K562 (cell line): ENCODE results near the gene RPL18A. TPM values are rescaled to one million over a fixed set of nuclear protein-coding genes. Genes with fewer than 3 reads are reported as not detected.

ENCODE experiments used
- CTBP1 ChIP-seq: fragments of 450-650 bp; IDR thresholded peaks from 2 replicates; pipeline ENCODE4 v1.6.1; 2016; ENCODE audit warnings: borderline replicate concordance
- DIDO1 ChIP-seq: fragments of 450-650 bp; IDR thresholded peaks from 2 replicates; pipeline ENCODE4 v1.6.1; 2016; ENCODE audit warnings: low read depth, missing biosample characterization, missing genetic modification characterization
- MBD1 ChIP-seq: fragments of 250-450 bp; sonication (Bioruptor Pico); IDR thresholded peaks from 2 replicates; pipeline ENCODE4 v1.8.0; 2022; ENCODE audit warnings: inconsistent platforms
- MGA ChIP-seq: fragments of 450-650 bp; IDR thresholded peaks from 2 replicates; pipeline ENCODE4 v1.6.1; 2016; ENCODE audit warnings: mild to moderate bottlenecking, moderate library complexity
- MLLT1 ChIP-seq, 2 experiments: fragments of 450-650 bp; IDR thresholded peaks; 2 replicates each; pipeline ENCODE4 v1.6.1; 2016
- NKRF ChIP-seq: fragments of 450-650 bp; IDR thresholded peaks from 2 replicates; pipeline ENCODE4 v1.6.1; 2016; ENCODE audit warnings: borderline replicate concordance
- PCBP2 ChIP-seq: fragments of 200-400 bp; formaldehyde crosslinking; IDR thresholded peaks from 2 replicates; pipeline ENCODE4 v1.6.1; 2018; ENCODE audit warnings: low read length, low read depth, mild to moderate bottlenecking, moderate library complexity; ENCODE audit not compliant: poor library complexity, severe bottlenecking
- PTRF ChIP-seq: fragments of 450-650 bp; IDR thresholded peaks from 2 replicates; pipeline ENCODE4 v1.6.1; 2016; ENCODE audit warnings: mild to moderate bottlenecking, missing genetic modification characterization, missing compliant biosample characterization
- ZNF316 ChIP-seq: fragments of 450-650 bp; IDR thresholded peaks from 2 replicates; pipeline ENCODE4 v1.6.1; 2016
- polyA plus RNA-seq, 8 experiments: library from polyadenylated mRNA; depleted of rRNA in 4 of 8; stranded (reverse) in 5 of 8; unstranded in 3 of 8; fragments of >200 nt; fragmentation: Nextera tagmentation in 2 of 8; fragmentation: Illumina TruSeq in 1 of 8; extraction: Ambion mirVana in 2 of 8; extraction: Trizol in 1 of 8; gene quantifications; 2 replicates each; pipeline versions ENCODE4 v1.2.1 to v1.2.3, GENCODE V29; 2011 to 2014; ENCODE audit warnings: inconsistent platforms in 1 of 8, missing spikeins in 1 of 8
- total RNA-seq, 7 experiments: library from RNA; depleted of rRNA in 6 of 7; stranded (reverse); fragments of >200 nt in 6 of 7; fragmentation: Illumina TruSeq in 2 of 7; extraction: Trizol in 2 of 7; gene quantifications; 2 replicates each; pipeline versions ENCODE4 v1.2.1 to v1.2.3, GENCODE V29; 2011 to 2021; ENCODE audit warnings: low replicate concordance in 1 of 7
- TF ChIP-seq, protein P1 (sequence below): sonication (generic); formaldehyde crosslinking; IDR thresholded peaks from 2 replicates; pipeline ENCODE4 v1.5.0; 2020; ENCODE audit warnings: missing genetic modification reagents

The RPL18A gene
- total and polyA plus RNA-seq, 9 of the 15 experiments (the other 6 are each of a cell fraction or from before 2014, with no cell fraction given) = 626 to 2,882 (median 1,895) TPM

DNA sequence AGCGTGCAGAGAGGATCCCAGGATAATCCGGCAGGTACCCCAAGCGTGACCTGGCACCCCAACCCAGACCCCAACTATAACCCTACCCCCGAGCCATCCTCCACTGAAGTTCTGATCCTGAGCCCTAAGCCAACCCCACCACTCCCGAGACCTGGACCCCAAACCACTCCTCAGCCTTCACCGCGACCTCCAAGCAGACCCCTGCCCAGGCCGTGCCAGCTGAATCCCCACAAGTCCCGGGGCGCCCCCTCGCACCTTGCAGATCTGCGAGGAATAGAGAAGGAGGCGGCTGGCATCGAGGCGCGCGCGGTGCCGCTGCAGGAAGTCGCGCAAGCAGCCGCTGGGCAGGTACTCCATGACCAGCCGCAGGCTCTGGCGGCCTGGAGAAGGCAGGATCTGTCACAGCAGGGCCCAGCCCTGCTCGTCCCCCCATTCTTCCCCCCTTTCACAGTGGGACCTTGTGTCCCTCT is 28.3 kb upstream of the RPL18A start (continued):
- TF ChIP-seq MBD1 (0 out of 2 replicates have a peak, but pooled peaks have one; percentile 66), PTRF (no peak), DIDO1 (no peak), ZNF316 (0 out of 2 replicates have a peak, but pooled peaks have one; percentile 22), NKRF (no peak), MLLT1 (IDR thresholded peaks at IDR 0.05) (peak in 1 of 2 experiments; percentile 36; a peak in 1 of 4 replicates), PCBP2 (no peak), CTBP1 (no peak), MGA (no peak)
- TF ChIP-seq, protein P1, sequence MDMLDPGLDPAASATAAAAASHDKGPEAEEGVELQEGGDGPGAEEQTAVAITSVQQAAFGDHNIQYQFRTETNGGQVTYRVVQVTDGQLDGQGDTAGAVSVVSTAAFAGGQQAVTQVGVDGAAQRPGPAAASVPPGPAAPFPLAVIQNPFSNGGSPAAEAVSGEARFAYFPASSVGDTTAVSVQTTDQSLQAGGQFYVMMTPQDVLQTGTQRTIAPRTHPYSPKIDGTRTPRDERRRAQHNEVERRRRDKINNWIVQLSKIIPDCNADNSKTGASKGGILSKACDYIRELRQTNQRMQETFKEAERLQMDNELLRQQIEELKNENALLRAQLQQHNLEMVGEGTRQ (CRISPR knock-in tag) = no peak
